ENCODE results near the gene CMPK2. TPM values are rescaled to one million over a fixed set of nuclear protein-coding genes. Genes with fewer than 3 reads are reported as not detected.

The CMPK2 gene
- total and polyA plus RNA-seq, 9 of the 15 experiments (the other 6 are each of a cell fraction or from before 2014, with no cell fraction given) = 2.6 to 10.5 (median 5.0) TPM

DNA sequence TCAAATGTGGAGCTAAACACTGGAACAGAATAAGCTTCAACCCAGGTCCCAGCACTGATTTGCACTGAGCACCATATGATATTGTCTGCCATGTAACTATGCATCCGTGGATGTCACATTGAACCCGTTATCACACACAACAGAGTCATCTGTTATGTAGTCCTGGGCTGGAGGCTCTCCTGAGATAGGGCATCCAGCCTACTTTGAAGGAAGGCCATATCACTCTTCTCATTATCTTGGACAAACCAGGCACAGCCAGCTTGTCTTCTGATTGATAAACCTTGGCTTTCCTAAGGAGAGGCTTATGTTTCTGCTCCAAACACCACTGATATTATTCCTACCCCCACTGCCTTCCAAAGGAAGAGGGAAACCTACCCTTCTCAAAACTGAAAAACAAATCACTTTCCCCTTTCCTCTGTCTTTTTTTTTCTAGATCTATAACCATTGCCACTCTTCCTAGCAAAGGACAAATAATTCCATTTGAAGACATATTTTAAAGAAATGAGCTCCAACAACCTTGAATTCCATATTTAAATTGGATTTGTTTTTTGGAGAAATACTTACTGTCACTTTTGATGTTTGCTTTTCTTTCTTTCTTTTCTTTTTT, 28.3 kb upstream of the CMPK2 start (continued):
- TF ChIP-seq MYC (IDR thresholded peaks at IDR 0.05; ENCODE audit: low read depth, low read length) (peak; percentile 74), MYC (CRISPR knock-in tag; IDR thresholded peaks at IDR 0.05; ENCODE audit: borderline replicate concordance, low read depth) (no peak), SIN3A (IDR thresholded peaks at IDR 0.05; ENCODE audit: borderline replicate concordance in 2 of 2, control insufficient read depth in 1 of 2, low read depth in 2 of 2, low read length in 2 of 2) (no peak), GABPB1 (CRISPR knock-in tag; IDR thresholded peaks at IDR 0.05) (no peak), HCFC1 (IDR thresholded peaks at IDR 0.05; ENCODE audit: low read depth, low read length) (0 out of 2 replicates have a peak, but pooled peaks have one; percentile 5), DIDO1 (tag; IDR thresholded peaks at IDR 0.05; ENCODE audit: low read depth) (no peak; the same call in 1 of the 2 replicates), ZNF445 (CRISPR knock-in tag; IDR thresholded peaks at IDR 0.05; ENCODE audit: low read depth) (no peak), MEF2D (tag; conservative IDR thresholded peaks at IDR 0.05; ENCODE audit: low read depth) (peak; percentile 88), ZNF3 (CRISPR knock-in tag; IDR thresholded peaks at IDR 0.05) (no peak), MED1 (CRISPR knock-in tag; IDR thresholded peaks at IDR 0.05; ENCODE audit: borderline replicate concordance) (no peak), RFX1 (IDR thresholded peaks at IDR 0.05) (no peak), KDM4B (IDR thresholded peaks at IDR 0.05; ENCODE audit: borderline replicate concordance in 2 of 2, low read depth in 1 of 2) (no peak), E2F3 (CRISPR knock-in tag; IDR thresholded peaks at IDR 0.05) (no peak), SAFB2 (IDR thresholded peaks at IDR 0.05; ENCODE audit: borderline replicate concordance, low read depth, low read length, severe bottlenecking) (no peak), KLF6 (CRISPR knock-in tag; IDR thresholded peaks at IDR 0.05; ENCODE audit: borderline replicate concordance) (peak; percentile 80; the same call in 1 of the 2 replicates), MCM2 (IDR thresholded peaks at IDR 0.05; ENCODE audit: low read depth) (no peak)
- TF ChIP-seq, protein P1, sequence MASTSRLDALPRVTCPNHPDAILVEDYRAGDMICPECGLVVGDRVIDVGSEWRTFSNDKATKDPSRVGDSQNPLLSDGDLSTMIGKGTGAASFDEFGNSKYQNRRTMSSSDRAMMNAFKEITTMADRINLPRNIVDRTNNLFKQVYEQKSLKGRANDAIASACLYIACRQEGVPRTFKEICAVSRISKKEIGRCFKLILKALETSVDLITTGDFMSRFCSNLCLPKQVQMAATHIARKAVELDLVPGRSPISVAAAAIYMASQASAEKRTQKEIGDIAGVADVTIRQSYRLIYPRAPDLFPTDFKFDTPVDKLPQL (IDR thresholded peaks at IDR 0.05; ENCODE audit: extremely low read depth, insufficient read length) = no peak
- TF ChIP-seq, protein P2, sequence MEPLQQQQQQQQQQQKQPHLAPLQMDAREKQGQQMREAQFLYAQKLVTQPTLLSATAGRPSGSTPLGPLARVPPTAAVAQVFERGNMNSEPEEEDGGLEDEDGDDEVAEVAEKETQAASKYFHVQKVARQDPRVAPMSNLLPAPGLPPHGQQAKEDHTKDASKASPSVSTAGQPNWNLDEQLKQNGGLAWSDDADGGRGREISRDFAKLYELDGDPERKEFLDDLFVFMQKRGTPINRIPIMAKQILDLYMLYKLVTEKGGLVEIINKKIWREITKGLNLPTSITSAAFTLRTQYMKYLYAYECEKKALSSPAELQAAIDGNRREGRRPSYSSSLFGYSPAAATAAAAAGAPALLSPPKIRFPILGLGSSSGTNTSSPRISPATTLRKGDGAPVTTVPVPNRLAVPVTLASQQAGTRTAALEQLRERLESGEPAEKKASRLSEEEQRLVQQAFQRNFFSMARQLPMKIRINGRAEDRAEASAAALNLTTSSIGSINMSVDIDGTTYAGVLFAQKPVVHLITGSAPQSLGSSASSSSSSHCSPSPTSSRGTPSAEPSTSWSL (CRISPR knock-in tag; IDR thresholded peaks at IDR 0.05; ENCODE audit: borderline replicate concordance) = no peak
- TF ChIP-seq, protein P3, sequence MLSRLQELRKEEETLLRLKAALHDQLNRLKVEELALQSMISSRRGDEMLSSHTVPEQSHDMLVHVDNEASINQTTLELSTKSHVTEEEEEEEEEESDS (CRISPR knock-in tag; IDR thresholded peaks at IDR 0.05) = no peak
- TF ChIP-seq, protein P4, sequence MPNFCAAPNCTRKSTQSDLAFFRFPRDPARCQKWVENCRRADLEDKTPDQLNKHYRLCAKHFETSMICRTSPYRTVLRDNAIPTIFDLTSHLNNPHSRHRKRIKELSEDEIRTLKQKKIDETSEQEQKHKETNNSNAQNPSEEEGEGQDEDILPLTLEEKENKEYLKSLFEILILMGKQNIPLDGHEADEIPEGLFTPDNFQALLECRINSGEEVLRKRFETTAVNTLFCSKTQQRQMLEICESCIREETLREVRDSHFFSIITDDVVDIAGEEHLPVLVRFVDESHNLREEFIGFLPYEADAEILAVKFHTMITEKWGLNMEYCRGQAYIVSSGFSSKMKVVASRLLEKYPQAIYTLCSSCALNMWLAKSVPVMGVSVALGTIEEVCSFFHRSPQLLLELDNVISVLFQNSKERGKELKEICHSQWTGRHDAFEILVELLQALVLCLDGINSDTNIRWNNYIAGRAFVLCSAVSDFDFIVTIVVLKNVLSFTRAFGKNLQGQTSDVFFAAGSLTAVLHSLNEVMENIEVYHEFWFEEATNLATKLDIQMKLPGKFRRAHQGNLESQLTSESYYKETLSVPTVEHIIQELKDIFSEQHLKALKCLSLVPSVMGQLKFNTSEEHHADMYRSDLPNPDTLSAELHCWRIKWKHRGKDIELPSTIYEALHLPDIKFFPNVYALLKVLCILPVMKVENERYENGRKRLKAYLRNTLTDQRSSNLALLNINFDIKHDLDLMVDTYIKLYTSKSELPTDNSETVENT (CRISPR knock-in tag; IDR thresholded peaks at IDR 0.05) = no peak
- TF ChIP-seq, protein P5, sequence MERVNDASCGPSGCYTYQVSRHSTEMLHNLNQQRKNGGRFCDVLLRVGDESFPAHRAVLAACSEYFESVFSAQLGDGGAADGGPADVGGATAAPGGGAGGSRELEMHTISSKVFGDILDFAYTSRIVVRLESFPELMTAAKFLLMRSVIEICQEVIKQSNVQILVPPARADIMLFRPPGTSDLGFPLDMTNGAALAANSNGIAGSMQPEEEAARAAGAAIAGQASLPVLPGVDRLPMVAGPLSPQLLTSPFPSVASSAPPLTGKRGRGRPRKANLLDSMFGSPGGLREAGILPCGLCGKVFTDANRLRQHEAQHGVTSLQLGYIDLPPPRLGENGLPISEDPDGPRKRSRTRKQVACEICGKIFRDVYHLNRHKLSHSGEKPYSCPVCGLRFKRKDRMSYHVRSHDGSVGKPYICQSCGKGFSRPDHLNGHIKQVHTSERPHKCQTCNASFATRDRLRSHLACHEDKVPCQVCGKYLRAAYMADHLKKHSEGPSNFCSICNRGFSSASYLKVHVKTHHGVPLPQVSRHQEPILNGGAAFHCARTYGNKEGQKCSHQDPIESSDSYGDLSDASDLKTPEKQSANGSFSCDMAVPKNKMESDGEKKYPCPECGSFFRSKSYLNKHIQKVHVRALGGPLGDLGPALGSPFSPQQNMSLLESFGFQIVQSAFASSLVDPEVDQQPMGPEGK (CRISPR knock-in tag; IDR thresholded peaks at IDR 0.05; ENCODE audit: borderline replicate concordance) = no peak

Data from K562 (cell line).